OCI-LY3 (cell line): ENCODE data around the gene SMIM32.

Source experiments
- H2AFZ ChIP-seq: fragments of 200-600, 300-600 bp; shearing (Covaris generic); 2 replicates; pipeline ENCODE4 v1.6.0; 2014; ENCODE audit warnings: antibody characterized with exemption, low read depth, low read length
- H3K27ac ChIP-seq: fragments of 200-600, 300-600 bp; sonication (generic); 2 replicates; pipeline ENCODE4 v1.5.1; 2014; ENCODE audit warnings: mild to moderate bottlenecking, low read length, moderate library complexity, mixed read lengths
- H3K27me3 ChIP-seq: fragments of 200-600, 300-600 bp; sonication (generic); 2 replicates; pipeline ENCODE4 v1.6.1; 2014; ENCODE audit warnings: low read depth, low read length, mixed read lengths
- H3K36me3 ChIP-seq: fragments of 200-600, 300-600 bp; sonication (generic); replicated peaks from 2 replicates; pipeline ENCODE3; 2014; ENCODE audit warnings: low read depth, low read length, mixed read lengths
- H3K4me1 ChIP-seq: fragments of 300-600, 200-600 bp; sonication (generic); 2 replicates; pipeline ENCODE4 v1.6.1; 2014; ENCODE audit warnings: low read length, mixed read lengths
- H3K4me2 ChIP-seq: fragments of 200-600, 300-600 bp; sonication (generic); 2 replicates; pipeline ENCODE4 v1.6.1; 2014; ENCODE audit warnings: low read length, mixed read lengths
- H3K4me3 ChIP-seq: fragments of 300-600, 200-600 bp; sonication (generic); 2 replicates; pipeline ENCODE4 v1.5.1; 2014; ENCODE audit warnings: antibody characterized with exemption, mild to moderate bottlenecking, low read length, moderate library complexity
- H3K79me2 ChIP-seq: fragments of 300-600, 200-600 bp; shearing (Covaris generic); 2 replicates; pipeline ENCODE4 v1.6.1; 2014; ENCODE audit warnings: mild to moderate bottlenecking, low read length, mixed read lengths
- H3K9ac ChIP-seq: fragments of 300-600, 200-600 bp; shearing (Covaris generic); 2 replicates; pipeline ENCODE4 v1.6.0; 2014; ENCODE audit warnings: mild to moderate bottlenecking, low read length, moderate library complexity
- H3K9me3 ChIP-seq: fragments of 200-600, 300-600 bp; shearing (Covaris generic); 2 replicates; pipeline ENCODE4 v1.6.1; 2014; ENCODE audit warnings: low read length, mixed read lengths; ENCODE audit not compliant: insufficient read depth
- H4K20me1 ChIP-seq: fragments of 200-600, 300-600 bp; sonication (generic); 2 replicates; pipeline ENCODE4 v1.6.1; 2016; ENCODE audit warnings: low read length, mixed read lengths; ENCODE audit not compliant: insufficient read depth
- CTCF ChIP-seq: fragments of 200-600, 300-600 bp; sonication (generic); IDR thresholded peaks from 2 replicates; pipeline ENCODE4 v1.5.1; 2014; ENCODE audit warnings: antibody characterized with exemption, low read length, low read depth
- EZH2phosphoT487 ChIP-seq: fragments of 200-600 bp; shearing (Covaris generic); IDR thresholded peaks from 2 replicates; pipeline ENCODE4 v1.6.1; 2018; ENCODE audit warnings: antibody characterized with exemption, mixed run types, low read depth

The SMIM32 gene

GRCh38 chr5:136155761-136156160 lies 37.2 kb downstream of the SMIM32 start:
- no peak overlapping the region for H3K4me3 ChIP-seq
- no peaks in the 10 kb centered on the region for H3K27me3 ChIP-seq
- no peaks in the 10 kb centered on the region for H3K9me3 ChIP-seq
- no peak overlapping the region for H3K4me2 ChIP-seq
- H3K36me3 ChIP-seq = peaks cover 15% of the 10 kb centered on the region
- H4K20me1 ChIP-seq = peaks cover 4% of the 10 kb centered on the region; the same call in 1 of the 2 replicates
- no peaks in the 10 kb centered on the region for H3K79me2 ChIP-seq
- H3K27ac ChIP-seq = no peak overlapping the region
- H3K4me1 ChIP-seq = no peaks in the 10 kb centered on the region
- TF ChIP-seq EZH2phosphoT487 (no peak), CTCF (no peak)
- no peak overlapping the region for H2AFZ ChIP-seq
- H3K9ac ChIP-seq = no peak overlapping the region

- Histone ChIP-seq H3K9ac (no peak overlapping the region), H3K36me3 (peaks cover 15% of the 10 kb centered on the region), H3K4me1 (no peaks in the 10 kb centered on the region), H3K27ac (no peak overlapping the region), H3K79me2 (no peaks in the 10 kb centered on the region), H3K27me3 (no peaks in the 10 kb centered on the region), H3K9me3 (no peaks in the 10 kb centered on the region), H2AFZ (no peak overlapping the region), H3K4me2 (no peak overlapping the region), H4K20me1 (peaks cover 2% of the 10 kb centered on the region; the same call in 1 of the 2 replicates), H3K4me3 (no peak overlapping the region)
- no peak for TF ChIP-seq CTCF
- no peak for TF ChIP-seq EZH2phosphoT487
These were observed 37.9 kb downstream of the SMIM32 start for GRCh38 chr5:136155078-136155477.

DNA sequence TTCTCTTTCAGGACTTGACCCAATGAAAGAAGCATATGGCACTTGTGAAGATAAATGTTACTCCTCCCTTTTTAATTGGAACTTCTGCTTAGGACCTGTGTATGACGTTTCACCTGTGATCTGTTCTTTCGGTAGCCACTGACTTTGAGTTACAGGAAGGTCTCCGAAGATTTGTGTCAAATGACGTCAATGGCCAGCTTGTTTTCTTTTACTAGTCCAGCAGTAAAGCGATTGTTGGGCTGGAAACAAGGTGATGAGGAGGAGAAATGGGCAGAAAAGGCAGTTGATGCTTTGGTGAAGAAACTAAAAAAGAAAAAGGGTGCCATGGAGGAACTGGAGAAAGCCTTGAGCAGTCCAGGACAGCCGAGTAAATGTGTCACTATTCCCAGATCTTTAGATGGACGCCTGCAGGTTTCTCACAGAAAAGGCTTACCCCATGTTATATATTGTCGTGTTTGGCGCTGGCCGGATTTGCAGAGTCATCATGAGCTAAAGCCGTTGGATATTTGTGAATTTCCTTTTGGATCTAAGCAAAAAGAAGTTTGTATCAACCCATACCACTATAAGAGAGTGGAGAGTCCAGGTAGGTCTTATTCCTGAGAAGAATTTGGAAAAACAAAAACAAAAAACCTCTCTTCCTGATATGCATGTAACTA lies 39.3 kb downstream of the SMIM32 start:
- H3K9me3 ChIP-seq = no peaks in the 10 kb centered on the region
- H3K4me2 ChIP-seq = no peak overlapping the region
- H3K79me2 ChIP-seq = no peaks in the 10 kb centered on the region
- no peak overlapping the region for H3K9ac ChIP-seq
- peaks cover 15% of the 10 kb centered on the region for H3K36me3 ChIP-seq
- TF ChIP-seq CTCF (no peak), EZH2phosphoT487 (no peak)
- H3K4me1 ChIP-seq = no peaks in the 10 kb centered on the region
- no peak overlapping the region for H3K27ac ChIP-seq
- H4K20me1 ChIP-seq = peaks cover 8% of the 10 kb centered on the region; the same call in 1 of the 2 replicates
- H3K4me3 ChIP-seq = no peak overlapping the region
- H2AFZ ChIP-seq = no peak overlapping the region
- H3K27me3 ChIP-seq = no peaks in the 10 kb centered on the region

DNA sequence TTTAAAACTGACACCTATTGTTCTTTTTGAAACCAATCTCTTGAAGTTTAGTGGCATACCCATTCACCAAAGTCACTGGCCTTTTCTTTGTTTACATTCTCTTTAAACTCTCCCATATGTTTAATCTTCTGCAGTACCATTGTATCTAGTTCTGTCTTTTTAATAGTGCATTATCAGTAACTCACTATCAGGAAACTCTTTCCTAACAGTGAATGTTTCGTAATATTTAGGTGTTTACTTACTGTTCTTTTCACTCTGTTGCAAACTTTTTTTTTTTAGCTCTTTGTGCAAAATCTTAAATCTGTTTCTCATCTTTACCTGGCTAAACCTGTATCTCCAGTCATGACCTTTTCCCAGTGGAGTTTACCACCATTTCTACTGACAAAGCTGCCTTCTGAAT lies 43.1 kb downstream of the SMIM32 start:
- Histone ChIP-seq H3K4me3 (no peak overlapping the region), H3K79me2 (peaks cover 8% of the 10 kb centered on the region; the same call in 1 of the 2 replicates), H3K27ac (no peak overlapping the region), H3K4me2 (no peak overlapping the region), H3K27me3 (no peaks in the 10 kb centered on the region), H3K9me3 (no peaks in the 10 kb centered on the region), H3K9ac (no peak overlapping the region), H3K36me3 (peaks cover 6% of the 10 kb centered on the region), H4K20me1 (peaks cover 31% of the 10 kb centered on the region), H3K4me1 (no peaks in the 10 kb centered on the region; the same call in 1 of the 2 replicates), H2AFZ (no peak overlapping the region)
- TF ChIP-seq CTCF (no peak), EZH2phosphoT487 (no peak)
